ENCODE results near the gene URM1. TPM values are rescaled to one million over a fixed set of nuclear protein-coding genes. Genes with fewer than 3 reads are reported as not detected.

URM1 gene
- total RNA-seq, 1 experiment from 2014 or later: 46.6 TPM

- Mint-ChIP-seq H3K9me3 (peaks cover 0 to 1% of the 10 kb centered on the region in 2 experiments; a peak in 3 of 5 replicates), H3K4me3 (no peak overlapping the region), H3K4me1 (peaks cover 23 to 28% of the 10 kb centered on the region in 2 experiments), H3K36me3 (ENCODE audit: insufficient read depth in 1 of 3, low read depth in 3 of 3) (no peaks in the 10 kb centered on the region), H3K27me3 (ENCODE audit: low read depth) (peaks cover 92% of the 10 kb centered on the region), H3K27ac (no peak overlapping the region)
- H3K23ac ChIP-seq (ENCODE audit: insufficient read length, low read depth, low read length): no peak overlapping the region
- H4K5ac ChIP-seq (ENCODE audit: insufficient read length, low read depth, low read length): no peak overlapping the region
- H3K79me1 ChIP-seq (ENCODE audit: insufficient read depth, low read depth, low read length, poor library complexity, severe bottlenecking): no peaks in the 10 kb centered on the region
- H2BK12ac ChIP-seq (ENCODE audit: insufficient read length, low read depth, low read length): no peak overlapping the region
- H3K27ac ChIP-seq (ENCODE audit: insufficient read length, low read depth, low read length): no peak overlapping the region
- no peak overlapping the region for H4K8ac ChIP-seq (replicated peaks; ENCODE audit: insufficient read length, low read depth, low read length)
- peak overlapping the region; percentile 18 for H3K4me2 ChIP-seq (ENCODE audit: insufficient read depth, insufficient read length, low read length)
- H3K27me3 ChIP-seq (ENCODE audit: insufficient read depth, low read length): peaks cover 18% of the 10 kb centered on the region; the same call in 1 of the 2 replicates
- H3K4ac ChIP-seq (ENCODE audit: low read depth, low read length): no peak overlapping the region
- H3K56ac ChIP-seq (ENCODE audit: insufficient read length, low read depth, low read length): no peak overlapping the region
- no peaks in the 10 kb centered on the region for H3K79me2 ChIP-seq (ENCODE audit: insufficient read depth, low read length)
- H4K20me1 ChIP-seq (ENCODE audit: control insufficient read depth, insufficient read depth, insufficient read length): no peaks in the 10 kb centered on the region
- no peak overlapping the region for H2BK20ac ChIP-seq (ENCODE audit: low read depth, low read length, poor library complexity, severe bottlenecking)
- H3K9ac ChIP-seq (ENCODE audit: extremely low read depth, insufficient read length, low read length): no peak overlapping the region
- H2AK5ac ChIP-seq (ENCODE audit: insufficient read length, low read length): no peak overlapping the region
- H3K14ac ChIP-seq (ENCODE audit: insufficient read depth, low read length): no peak overlapping the region
- no peak for DNase-seq
- no CpG with 5 or more reads among the region's 6 CpGs for WGBS (ENCODE audit: extremely low coverage, insufficient read length, low lambda C conversion rate)
- no peak overlapping the region for H2BK120ac ChIP-seq (ENCODE audit: low read depth, low read length, poor library complexity, severe bottlenecking)
- H3T11ph ChIP-seq (ENCODE audit: low read length): no peak overlapping the region
- no peak overlapping the region for H3K18ac ChIP-seq (ENCODE audit: insufficient read length, low read depth, low read length)
- no peak for TF ChIP-seq CTCF (conservative IDR thresholded peaks at IDR 0.05)
- H3K4me1 ChIP-seq (ENCODE audit: insufficient read depth, low read length): peaks cover 3% of the 10 kb centered on the region
- H2AFZ ChIP-seq (ENCODE audit: low read length): no peak overlapping the region
- H3K23me2 ChIP-seq (ENCODE audit: insufficient read length, low read depth, low read length, poor library complexity, severe bottlenecking): peaks cover 12% of the 10 kb centered on the region
- H3K9me3 ChIP-seq (ENCODE audit: control insufficient read depth, low read depth, low read length): no peaks in the 10 kb centered on the region
- H2BK15ac ChIP-seq (ENCODE audit: low read depth, low read length): no peak overlapping the region
- no peak overlapping the region for H4K91ac ChIP-seq (ENCODE audit: insufficient read length, low read depth, low read length)
- H2BK5ac ChIP-seq (ENCODE audit: insufficient read length, low read length): no peak overlapping the region
Measured at GRCh38 chr9:128416432-128417019, 45.4 kb downstream of the URM1 start.

Data from H9 (cell line).